H1 (cell line): ENCODE results near the gene UBE2E3. TPM values are rescaled to one million over a fixed set of nuclear protein-coding genes. Genes with fewer than 3 reads are reported as not detected.

ENCODE experiments used
- CTCF ChIA-PET: fragments of 300-600 bp; sonication (Branson Sonifier 250); formaldehyde crosslinking; loops from one replicate; lab custom pipeline; 2021; ENCODE audit not compliant: partially characterized antibody; lab: Charles Lee
- POLR2A ChIA-PET: fragments of 300-600 bp; sonication (Branson Sonifier 250); formaldehyde crosslinking; loops from one replicate; lab custom pipeline; 2021; ENCODE audit warnings: inconsistent platforms; ENCODE audit not compliant: partially characterized antibody; lab: Charles Lee
- DNase-seq, 2 experiments: peaks; one replicate each; pipeline versions ENCODE4 v3.0.0 to v3.0.0-alpha.2; 2010 to 2022; ENCODE audit warnings: low spot score in 2 of 2, low read depth in 1 of 2, mixed read lengths in 1 of 2
- FAIRE-seq: peaks from 2 replicates; lab custom pipeline; 2011; peaks lifted over from hg19 to GRCh38; lab: Jason Lieb, UNC
- H2AFZ ChIP-seq: 2 replicates; pipeline ENCODE4 v1.8.1; 2012; ENCODE audit warnings: low read length, inconsistent platforms
- H2AK5ac ChIP-seq: 2 replicates; pipeline ENCODE4 v1.6.1; 2013; ENCODE audit warnings: low read depth, low read length
- H2BK120ac ChIP-seq: replicated peaks from 2 replicates; pipeline ENCODE3; 2013; ENCODE audit warnings: low read depth, low read length, inconsistent platforms
- H2BK12ac ChIP-seq: 2 replicates; pipeline ENCODE4 v1.6.1; 2013; ENCODE audit warnings: low read depth, low read length
- H2BK15ac ChIP-seq: 2 replicates; pipeline ENCODE4 v1.6.1; 2013; ENCODE audit warnings: low read length
- H2BK20ac ChIP-seq: 2 replicates; pipeline ENCODE4 v1.6.1; 2013; ENCODE audit warnings: low read length
- H2BK5ac ChIP-seq: 2 replicates; pipeline ENCODE4 v1.6.1; 2013; ENCODE audit warnings: low read depth, low read length
- H3K14ac ChIP-seq: 2 replicates; pipeline ENCODE4 v1.6.1; 2013; ENCODE audit warnings: inconsistent platforms; ENCODE audit not compliant: insufficient read length
- H3K18ac ChIP-seq: 2 replicates; pipeline ENCODE4 v1.6.1; 2013; ENCODE audit warnings: low read length; ENCODE audit errors: extremely low read depth
- H3K23ac ChIP-seq: 2 replicates; pipeline ENCODE4 v1.6.1; 2013; ENCODE audit warnings: inconsistent platforms; ENCODE audit not compliant: insufficient read length
- H3K23me2 ChIP-seq: 2 replicates; pipeline ENCODE4 v1.6.1; 2013; ENCODE audit warnings: low read depth, low read length
- H3K27ac ChIP-seq: 2 replicates; pipeline ENCODE4 v1.6.1; 2011; ENCODE audit warnings: low read depth, low read length, inconsistent platforms
- H3K27me3 ChIP-seq, 4 experiments: replicated peaks in 1 of 4; 1 replicate in 1 of 4; 2 replicates in 3 of 4; pipeline versions ENCODE4 v1.6.1 to v1.8.1; 2011 to 2013; ENCODE audit warnings: low read length in 3 of 4, mild to moderate bottlenecking in 3 of 4, inconsistent platforms in 2 of 4, mixed read lengths in 2 of 4, moderate library complexity in 1 of 4; ENCODE audit not compliant: control insufficient read depth in 3 of 4, insufficient read depth in 3 of 4; ENCODE audit errors: extremely low read depth in 1 of 4
- H3K36me3 ChIP-seq, 4 experiments: 2 replicates each; pipeline versions ENCODE4 v1.6.1 to v1.8.1; 2011 to 2013; ENCODE audit warnings: mild to moderate bottlenecking in 4 of 4, low read length in 3 of 4, moderate library complexity in 2 of 4, control low read depth in 1 of 4, inconsistent platforms in 1 of 4; ENCODE audit not compliant: insufficient read depth in 4 of 4, control insufficient read depth in 2 of 4
- H3K4ac ChIP-seq: replicated peaks from 2 replicates; pipeline ENCODE3; 2013; ENCODE audit warnings: low read length, low read depth, mixed read lengths, inconsistent platforms; ENCODE audit not compliant: insufficient read length
- H3K4me1 ChIP-seq, 4 experiments: replicated peaks in 1 of 4; 1 replicate in 1 of 4; 2 replicates in 3 of 4; pipeline versions ENCODE4 v1.6.1 to v1.8.1; 2011 to 2013; ENCODE audit warnings: low read length in 3 of 4, inconsistent platforms in 2 of 4, mixed read lengths in 1 of 4; ENCODE audit not compliant: insufficient read depth in 4 of 4, control insufficient read depth in 3 of 4
- H3K4me2 ChIP-seq, 2 experiments: 2 replicates each; pipeline versions ENCODE4 v1.6.1 to v1.8.1; 2011 to 2013; ENCODE audit warnings: low read depth in 2 of 2, low read length in 2 of 2, control low read depth in 1 of 2, inconsistent platforms in 1 of 2, mild to moderate bottlenecking in 1 of 2; ENCODE audit not compliant: insufficient read depth in 1 of 2
- H3K4me3 ChIP-seq, 4 experiments: fragments of 200-600, 300-600 bp in 1 of 4; sonication (generic), shearing (Covaris generic), sonication (Bioruptor Twin) in 1 of 4; 2 replicates each; pipeline versions ENCODE4 v1.5.1 to v1.8.1; 2011 to 2016; ENCODE audit warnings: low read length in 4 of 4, low read depth in 3 of 4, control low read depth in 2 of 4, inconsistent platforms in 2 of 4, mild to moderate bottlenecking in 2 of 4, mixed read lengths in 1 of 4, moderate library complexity in 1 of 4; ENCODE audit not compliant: insufficient read depth in 2 of 4; ENCODE audit errors: extremely low read depth in 1 of 4
- H3K56ac ChIP-seq: replicated peaks from 2 replicates; pipeline ENCODE3; 2013; ENCODE audit warnings: low read depth, mild to moderate bottlenecking, mixed read lengths, low read length, inconsistent platforms; ENCODE audit not compliant: insufficient read length
- H3K79me1 ChIP-seq: 2 replicates; pipeline ENCODE4 v1.6.1; 2013; ENCODE audit warnings: low read depth, low read length, control low read depth
- H3K79me2 ChIP-seq, 2 experiments: 2 replicates each; pipeline versions ENCODE4 v1.6.1 to v1.8.1; 2012 to 2013; ENCODE audit warnings: low read length in 2 of 2, mild to moderate bottlenecking in 2 of 2, inconsistent platforms in 1 of 2; ENCODE audit not compliant: insufficient read depth in 2 of 2, control insufficient read depth in 1 of 2
- H3K9ac ChIP-seq, 4 experiments: replicated peaks in 1 of 4; 1 replicate in 1 of 4; 2 replicates in 3 of 4; pipeline versions ENCODE4 v1.6.1 to v1.8.1; 2011 to 2013; ENCODE audit warnings: low read depth in 3 of 4, low read length in 3 of 4, control low read depth in 2 of 4, mild to moderate bottlenecking in 2 of 4, moderate library complexity in 2 of 4, inconsistent platforms in 1 of 4; ENCODE audit errors: extremely low read depth in 1 of 4
- H3K9me3 ChIP-seq, 2 experiments: 2 replicates each; pipeline versions ENCODE4 v1.6.1 to v1.8.1; 2012 to 2013; ENCODE audit warnings: mild to moderate bottlenecking in 2 of 2, moderate library complexity in 2 of 2, control low read depth in 1 of 2, inconsistent platforms in 1 of 2, low read depth in 1 of 2, low read length in 1 of 2, mixed read lengths in 1 of 2; ENCODE audit not compliant: insufficient read depth in 2 of 2
- H4K20me1 ChIP-seq, 2 experiments: replicated peaks in 1 of 2; 2 replicates each; pipeline versions ENCODE3 to v1.8.1; 2011 to 2013; ENCODE audit warnings: inconsistent platforms in 2 of 2, low read length in 2 of 2, mild to moderate bottlenecking in 1 of 2; ENCODE audit not compliant: insufficient read depth in 2 of 2, control insufficient read depth in 1 of 2
- H4K5ac ChIP-seq: 2 replicates; pipeline ENCODE4 v1.6.1; 2013; ENCODE audit warnings: low read length, low read depth, mixed read lengths, inconsistent platforms; ENCODE audit not compliant: insufficient read length
- H4K8ac ChIP-seq: 2 replicates; pipeline ENCODE4 v1.8.0; 2013; ENCODE audit warnings: mild to moderate bottlenecking, moderate library complexity, low read length, inconsistent platforms; ENCODE audit not compliant: insufficient read depth; ENCODE audit errors: extremely low read depth
- H4K91ac ChIP-seq: replicated peaks from 2 replicates; pipeline ENCODE3; 2013; ENCODE audit warnings: low read length, mixed read lengths, inconsistent platforms; ENCODE audit not compliant: insufficient read length
- CHD1 ChIP-seq: IDR thresholded peaks from 2 replicates; pipeline ENCODE4 v1.6.1; 2012; ENCODE audit warnings: low read depth, low read length, improper control_type of control experiment
- polyA plus RNA-seq, 7 experiments: library from polyadenylated mRNA; depleted of rRNA in 3 of 7; stranded (reverse) in 5 of 7; unstranded in 2 of 7; fragments of >200 nt in 5 of 7; fragments of 200-250 nt in 2 of 7; gene quantifications; 1 replicate in 5 of 7; 2 replicates in 1 of 7; 4 replicates in 1 of 7; pipeline versions ENCODE4 v1.2.1 to v1.2.3, GENCODE V29; 2011 to 2013; ENCODE audit warnings: missing spikeins in 2 of 7, mixed read lengths in 2 of 7
- total RNA-seq: library from RNA; stranded (reverse); fragmentation: NEBNext Ultra II Directional; extraction: Animal tissue kit (Norgen Biotek cat#: 25700); gene quantifications from 2 replicates; pipeline ENCODE4 v1.2.1, GENCODE V29; 2021
- TF ChIP-seq, protein P1 (sequence below), 3 experiments: IDR thresholded peaks; 1 replicate in 2 of 3; 2 replicates in 1 of 3; pipeline versions ENCODE4 v1.5.1 to v1.6.1; 2011; ENCODE audit warnings: low read length in 3 of 3, mild to moderate bottlenecking in 3 of 3, inconsistent platforms in 2 of 3, low read depth in 1 of 3, moderate library complexity in 1 of 3; ENCODE audit not compliant: insufficient read depth in 1 of 3; ENCODE audit errors: control extremely low read depth in 1 of 3

UBE2E3 gene
- total and polyA plus RNA-seq, 2 of the 8 experiments (the other 6 are each of a cell fraction or from before 2014, with no cell fraction given): 106 to 132 TPM

DNA sequence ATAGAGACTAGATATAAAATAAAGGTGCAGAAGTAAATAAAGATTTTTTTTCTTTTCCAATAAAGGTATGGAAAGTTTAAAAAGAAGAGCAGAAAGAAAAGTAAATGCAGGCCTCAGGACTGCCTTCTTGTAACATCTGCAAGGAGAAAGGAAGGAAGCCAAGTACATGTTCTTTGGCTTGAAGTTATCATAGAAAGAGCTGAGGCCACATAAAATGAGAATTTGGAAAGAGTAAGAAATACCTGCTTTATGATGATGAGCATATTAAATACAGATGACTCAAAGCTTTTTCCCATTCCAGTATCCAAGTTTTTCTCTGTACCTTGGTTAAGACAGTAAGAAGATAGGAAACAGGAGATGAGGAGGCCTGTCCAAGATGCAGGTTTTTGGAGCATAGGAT, 25.3 kb upstream of the UBE2E3 start:
- Histone ChIP-seq H3K9me3 (no peaks in the 10 kb centered on the region), H4K20me1 (no peaks in the 10 kb centered on the region), H4K91ac (no peak overlapping the region), H4K5ac (no peak overlapping the region), H2BK5ac (no peak overlapping the region), H2AK5ac (no peak overlapping the region), H2BK120ac (no peak overlapping the region), H4K8ac (no peak overlapping the region), H3K14ac (no peak overlapping the region), H3K36me3 (no peaks in the 10 kb centered on the region), H3K23ac (no peak overlapping the region), H2BK20ac (no peak overlapping the region), H3K23me2 (no peaks in the 10 kb centered on the region), H3K4me2 (no peak overlapping the region), H2BK12ac (no peak overlapping the region), H3K18ac (no peak overlapping the region), H3K56ac (no peak overlapping the region), H2BK15ac (no peak overlapping the region), H3K79me2 (no peaks in the 10 kb centered on the region), H3K4me1 (no peaks in the 10 kb centered on the region), H3K79me1 (no peaks in the 10 kb centered on the region), H3K27ac (no peak overlapping the region), H3K4me3 (no peak overlapping the region), H3K4ac (no peak overlapping the region), H2AFZ (no peak overlapping the region), H3K9ac (no peak overlapping the region), H3K27me3 (no peaks in the 10 kb centered on the region)
- ChIA-PET POLR2A (no interaction called here), CTCF (interaction anchor here (1.1 kb wide), 1 partner anchor 222 kb away, joined by 3 read pairs; no protein-coding TSS in a partner anchor)
- no peak for DNase-seq
- no peak for TF ChIP-seq CHD1
- TF ChIP-seq, protein P1, sequence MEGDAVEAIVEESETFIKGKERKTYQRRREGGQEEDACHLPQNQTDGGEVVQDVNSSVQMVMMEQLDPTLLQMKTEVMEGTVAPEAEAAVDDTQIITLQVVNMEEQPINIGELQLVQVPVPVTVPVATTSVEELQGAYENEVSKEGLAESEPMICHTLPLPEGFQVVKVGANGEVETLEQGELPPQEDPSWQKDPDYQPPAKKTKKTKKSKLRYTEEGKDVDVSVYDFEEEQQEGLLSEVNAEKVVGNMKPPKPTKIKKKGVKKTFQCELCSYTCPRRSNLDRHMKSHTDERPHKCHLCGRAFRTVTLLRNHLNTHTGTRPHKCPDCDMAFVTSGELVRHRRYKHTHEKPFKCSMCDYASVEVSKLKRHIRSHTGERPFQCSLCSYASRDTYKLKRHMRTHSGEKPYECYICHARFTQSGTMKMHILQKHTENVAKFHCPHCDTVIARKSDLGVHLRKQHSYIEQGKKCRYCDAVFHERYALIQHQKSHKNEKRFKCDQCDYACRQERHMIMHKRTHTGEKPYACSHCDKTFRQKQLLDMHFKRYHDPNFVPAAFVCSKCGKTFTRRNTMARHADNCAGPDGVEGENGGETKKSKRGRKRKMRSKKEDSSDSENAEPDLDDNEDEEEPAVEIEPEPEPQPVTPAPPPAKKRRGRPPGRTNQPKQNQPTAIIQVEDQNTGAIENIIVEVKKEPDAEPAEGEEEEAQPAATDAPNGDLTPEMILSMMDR (IDR thresholded peaks at IDR 0.05; ENCODE audit: control extremely low read depth in 1 of 3, insufficient read depth in 1 of 3, low read depth in 1 of 3, low read length in 3 of 3): no peak
- FAIRE-seq: no peak
